Stimulated activated naive CD8-positive, alpha-beta T cell treated with anti-CD3 and anti-CD28 coated beads, Interleukin-15, amount 100 ng/mL, for 72 hours (primary cell): ENCODE data around the gene TAF8.

Source experiments
- ATAC-seq: fragments of 150-1000 bp; cut with Tn5 transposase; 2 replicates; pipeline ENCODE4 v1.10.0; 2021; ENCODE audit warnings: mild to moderate bottlenecking, moderate library complexity
- DNase-seq, 2 donors: peaks; one replicate each; pipeline ENCODE4 v3.0.0; 2021 to 2022
- H3K27ac Mint-ChIP-seq, 2 donors: one replicate each; pipeline ENCODE4 v1.8.0; 2022; ENCODE audit warnings: mild to moderate bottlenecking in 2 of 2, mixed read lengths in 2 of 2, moderate library complexity in 2 of 2
- H3K27me3 Mint-ChIP-seq: one replicate; pipeline ENCODE4 v1.8.0; 2022; ENCODE audit warnings: mixed read lengths
- H3K4me1 Mint-ChIP-seq: one replicate; pipeline ENCODE4 v1.8.0; 2022; ENCODE audit warnings: mild to moderate bottlenecking, mixed read lengths
- H3K4me3 Mint-ChIP-seq, 2 donors: one replicate each; pipeline ENCODE4 v1.8.0; 2022; ENCODE audit warnings: mild to moderate bottlenecking in 2 of 2, mixed read lengths in 2 of 2, moderate library complexity in 1 of 2
- H3K9me3 Mint-ChIP-seq, 2 donors: one replicate each; pipeline ENCODE4 v1.8.0; 2022; ENCODE audit warnings: mixed read lengths in 2 of 2

TAF8 gene

GRCh38 chr6:42068872-42069522 lies 18.7 kb downstream of the TAF8 start:
- no peak for DNase-seq
- Mint-ChIP-seq H3K4me1 (no peaks in the 10 kb centered on the region), H3K4me3 (no peak overlapping the region), H3K27ac (no peak overlapping the region), H3K9me3 (no peaks in the 10 kb centered on the region), H3K27me3 (no peaks in the 10 kb centered on the region)
- no peak for ATAC-seq

GRCh38 chr6:42071881-42072583 lies 21.7 kb downstream of the TAF8 start:
- H3K4me3 Mint-ChIP-seq, result no peak overlapping the region
- DNase-seq (no peak), ATAC-seq (no peak)
- no peaks in the 10 kb centered on the region for H3K9me3 Mint-ChIP-seq
- H3K27me3 Mint-ChIP-seq, result no peaks in the 10 kb centered on the region
- no peaks in the 10 kb centered on the region for H3K4me1 Mint-ChIP-seq
- H3K27ac Mint-ChIP-seq, result peak overlapping the region in 1 of 2 donors; percentile 28

GRCh38 chr6:42073287-42073686 lies 23.0 kb downstream of the TAF8 start:
- ATAC-seq (no peak), DNase-seq (no peak)
- Mint-ChIP-seq H3K27ac (peak overlapping the region in 1 of 2 donors; percentile 1), H3K4me3 (no peak overlapping the region), H3K4me1 (no peaks in the 10 kb centered on the region), H3K27me3 (no peaks in the 10 kb centered on the region), H3K9me3 (no peaks in the 10 kb centered on the region)

GRCh38 chr6:42075159-42075838 lies 25.0 kb downstream of the TAF8 start:
- H3K27ac Mint-ChIP-seq, result peak overlapping the region in 1 of 2 donors; percentile 49
- ATAC-seq, result no peak
- H3K9me3 Mint-ChIP-seq, result no peaks in the 10 kb centered on the region
- H3K4me1 Mint-ChIP-seq, result no peaks in the 10 kb centered on the region
- DNase-seq, result peak; percentile 23 to 48
- no peaks in the 10 kb centered on the region for H3K27me3 Mint-ChIP-seq
- H3K4me3 Mint-ChIP-seq, result no peak overlapping the region

GRCh38 chr6:42078386-42078785 lies 28.1 kb downstream of the TAF8 start:
- H3K27ac Mint-ChIP-seq, result no peak overlapping the region
- no peaks in the 10 kb centered on the region for H3K9me3 Mint-ChIP-seq
- H3K4me1 Mint-ChIP-seq, result no peaks in the 10 kb centered on the region
- DNase-seq (no peak), ATAC-seq (no peak)
- no peaks in the 10 kb centered on the region for H3K27me3 Mint-ChIP-seq
- no peak overlapping the region for H3K4me3 Mint-ChIP-seq

- no peaks in the 10 kb centered on the region for H3K4me1 Mint-ChIP-seq
- no peak overlapping the region for H3K4me3 Mint-ChIP-seq
- no peaks in the 10 kb centered on the region for H3K27me3 Mint-ChIP-seq
- no peak for DNase-seq
- no peaks in the 10 kb centered on the region for H3K9me3 Mint-ChIP-seq
- H3K27ac Mint-ChIP-seq, result no peak overlapping the region
- no peak for ATAC-seq
These were observed 29.7 kb downstream of the TAF8 start for GRCh38 chr6:42079941-42080464.

- H3K27ac Mint-ChIP-seq, result no peak overlapping the region
- H3K9me3 Mint-ChIP-seq, result no peaks in the 10 kb centered on the region
- no peak for ATAC-seq
- no peaks in the 10 kb centered on the region for H3K4me1 Mint-ChIP-seq
- H3K4me3 Mint-ChIP-seq, result no peak overlapping the region
- H3K27me3 Mint-ChIP-seq, result no peaks in the 10 kb centered on the region
- DNase-seq, result no peak
These were observed 33.2 kb downstream of the TAF8 start for GRCh38 chr6:42083530-42083929.

GRCh38 chr6:42084889-42085288 lies 34.6 kb downstream of the TAF8 start:
- DNase-seq, result no peak
- Mint-ChIP-seq H3K4me1 (no peaks in the 10 kb centered on the region), H3K27me3 (no peaks in the 10 kb centered on the region), H3K27ac (no peak overlapping the region), H3K9me3 (no peaks in the 10 kb centered on the region), H3K4me3 (no peak overlapping the region)
- no peak for ATAC-seq

- no peak overlapping the region for H3K27ac Mint-ChIP-seq
- H3K4me3 Mint-ChIP-seq, result no peak overlapping the region
- H3K4me1 Mint-ChIP-seq, result no peaks in the 10 kb centered on the region
These were observed 36.0 kb downstream of the TAF8 start for GRCh38 chr6:42086046-42087035.

GRCh38 chr6:42088101-42088591 lies 37.8 kb downstream of the TAF8 start:
- Mint-ChIP-seq H3K9me3 (no peaks in the 10 kb centered on the region), H3K27ac (no peak overlapping the region), H3K27me3 (no peaks in the 10 kb centered on the region), H3K4me3 (no peak overlapping the region), H3K4me1 (no peaks in the 10 kb centered on the region)
- ATAC-seq (no peak), DNase-seq (no peak)

More at GRCh38 chr6:42086046-42087035, 36.0 kb downstream of the TAF8 start:
- ATAC-seq (no peak), DNase-seq (no peak)
- Mint-ChIP-seq H3K9me3 (no peaks in the 10 kb centered on the region), H3K27me3 (no peaks in the 10 kb centered on the region)

GRCh38 chr6:42090819-42091717 lies 40.7 kb downstream of the TAF8 start:
- H3K4me1 Mint-ChIP-seq, result no peaks in the 10 kb centered on the region
- H3K4me3 Mint-ChIP-seq, result no peak overlapping the region
- DNase-seq (no peak), ATAC-seq (no peak)
- H3K27me3 Mint-ChIP-seq, result no peaks in the 10 kb centered on the region
- H3K27ac Mint-ChIP-seq, result peak overlapping the region in 1 of 2 donors; percentile 18
- H3K9me3 Mint-ChIP-seq, result no peaks in the 10 kb centered on the region

- H3K27me3 Mint-ChIP-seq, result no peaks in the 10 kb centered on the region
- H3K27ac Mint-ChIP-seq, result no peak overlapping the region
- H3K4me3 Mint-ChIP-seq, result no peak overlapping the region
- no peaks in the 10 kb centered on the region for H3K4me1 Mint-ChIP-seq
- DNase-seq (no peak), ATAC-seq (no peak)
- no peaks in the 10 kb centered on the region for H3K9me3 Mint-ChIP-seq
These were observed 41.3 kb downstream of the TAF8 start for GRCh38 chr6:42091718-42092023.

- no peaks in the 10 kb centered on the region for H3K9me3 Mint-ChIP-seq
- no peak for ATAC-seq
- no peak overlapping the region for H3K4me3 Mint-ChIP-seq
- no peak overlapping the region for H3K27ac Mint-ChIP-seq
- H3K4me1 Mint-ChIP-seq, result peaks cover 12% of the 10 kb centered on the region
- DNase-seq, result no peak
- no peaks in the 10 kb centered on the region for H3K27me3 Mint-ChIP-seq
These were observed 43.4 kb downstream of the TAF8 start for GRCh38 chr6:42093582-42094329.

GRCh38 chr6:42095094-42095493 lies 44.8 kb downstream of the TAF8 start:
- H3K27me3 Mint-ChIP-seq, result no peaks in the 10 kb centered on the region
- no peaks in the 10 kb centered on the region for H3K9me3 Mint-ChIP-seq
- peak overlapping the region in 1 of 2 donors; percentile 46 for H3K27ac Mint-ChIP-seq
- ATAC-seq (no peak), DNase-seq (no peak)
- no peak overlapping the region for H3K4me3 Mint-ChIP-seq
- H3K4me1 Mint-ChIP-seq, result peaks cover 19% of the 10 kb centered on the region
